ENCODE data around the gene ANKRD53. TPM values are rescaled to one million over a fixed set of nuclear protein-coding genes. Genes with fewer than 3 reads are reported as not detected.
"Not testable (repeated sequence)": the region's sequence is repeated elsewhere in the genome, so short reads cannot be mapped to it uniquely, and the experiment has no call there.

ANKRD53 gene
- total and polyA plus RNA-seq, 12 donors: 0.14 to 1.3 (median 0.77) TPM; not detected in 1

GRCh38 chr2:70999362-70999761, 20.9 kb downstream of the ANKRD53 start:
- intact Hi-C loops (cut with DNase I): loop anchor here in 1 of 10 donors (5.0 kb wide), 1 partner anchor 63 kb away; no protein-coding TSS in a partner anchor
- no peaks in the 10 kb centered on the region for H3K27me3 ChIP-seq
- no peak overlapping the region for H3K27ac ChIP-seq
- TF ChIP-seq CTCF (IDR thresholded peaks at IDR 0.05): no peak
- ATAC-seq: no peak
- H3K4me3 ChIP-seq: no peak overlapping the region
- no peak for DNase-seq
- no peaks in the 10 kb centered on the region for H3K9me3 ChIP-seq
- H3K4me1 ChIP-seq: peaks cover 0 to 23% (median 6%) of the 10 kb centered on the region in 9 donors
- H3K36me3 ChIP-seq: no peaks in the 10 kb centered on the region
- WGBS, 2 donors: 49 to 67% methylated on average over 2 of the region's 2 CpGs

- not testable (repeated sequence) for H3K9me3 ChIP-seq, H3K27ac ChIP-seq, H3K36me3 ChIP-seq, H3K4me3 ChIP-seq, DNase-seq, ATAC-seq, H3K27me3 ChIP-seq
- intact Hi-C loops (cut with DNase I): loop anchor here in 1 of 10 donors (5.0 kb wide), 1 partner anchor 62 kb away; no protein-coding TSS in a partner anchor
- H3K4me1 ChIP-seq: peaks cover 0 to 23% (median 6%) of the 10 kb centered on the region in 9 donors
- 95 to 97% methylated on average over 10 of the region's 10 CpGs for WGBS, 2 donors
Observed at GRCh38 chr2:70999931-71000330, 21.5 kb downstream of the ANKRD53 start.

GRCh38 chr2:71000780-71001591, 22.6 kb downstream of the ANKRD53 start:
- peak overlapping the region in 7 of 10 donors; percentile 7 to 40 (median 21) for H3K4me3 ChIP-seq
- intact Hi-C loops (cut with DNase I): no loop called here

GRCh38 chr2:71001592-71001927, 23.1 kb downstream of the ANKRD53 start:
- 81% methylated on average over 5 of the region's 5 CpGs for WGBS, 2 donors
- H3K27me3 ChIP-seq: no peaks in the 10 kb centered on the region
- ATAC-seq (peak in 2 of 8 donors; percentile 4 to 8), DNase-seq (no peak)
- TF ChIP-seq CTCF (IDR thresholded peaks at IDR 0.05): no peak
- H3K9me3 ChIP-seq: no peaks in the 10 kb centered on the region
- peaks cover 0 to 15% (median 0%) of the 10 kb centered on the region in 9 donors for H3K4me1 ChIP-seq
- no peak overlapping the region for H3K27ac ChIP-seq
- no peaks in the 10 kb centered on the region for H3K36me3 ChIP-seq
- intact Hi-C loops (cut with DNase I): no loop called here
- no peak overlapping the region for H3K4me3 ChIP-seq

More at GRCh38 chr2:71000780-71001591, 22.6 kb downstream of the ANKRD53 start:
- TF ChIP-seq CTCF (IDR thresholded peaks at IDR 0.05): peak; percentile 85 to 98 (median 96)
- no peak overlapping the region for H3K27ac ChIP-seq
- WGBS, 2 donors: 25 to 26% methylated on average over 21 of the region's 21 CpGs
- ATAC-seq (peak; percentile 59 to 89 (median 81)), DNase-seq (peak; percentile 68 to 76)
- no peaks in the 10 kb centered on the region for H3K27me3 ChIP-seq
- H3K4me1 ChIP-seq: peaks cover 0 to 15% (median 0%) of the 10 kb centered on the region in 9 donors
- no peaks in the 10 kb centered on the region for H3K36me3 ChIP-seq
- no peaks in the 10 kb centered on the region for H3K9me3 ChIP-seq
